H1 (cell line): ENCODE data around the gene PDGFD. TPM values are rescaled to one million over a fixed set of nuclear protein-coding genes. Genes with fewer than 3 reads are reported as not detected.

ENCODE experiments used
- CTCF ChIA-PET: fragments of 300-600 bp; sonication (Branson Sonifier 250); formaldehyde crosslinking; loops from one replicate; lab custom pipeline; 2021; ENCODE audit not compliant: partially characterized antibody; lab: Charles Lee
- POLR2A ChIA-PET: fragments of 300-600 bp; sonication (Branson Sonifier 250); formaldehyde crosslinking; loops from one replicate; lab custom pipeline; 2021; ENCODE audit warnings: inconsistent platforms; ENCODE audit not compliant: partially characterized antibody; lab: Charles Lee
- DNase-seq, 2 experiments: peaks; one replicate each; pipeline versions ENCODE4 v3.0.0 to v3.0.0-alpha.2; 2010 to 2022; ENCODE audit warnings: low spot score in 2 of 2, low read depth in 1 of 2, mixed read lengths in 1 of 2
- FAIRE-seq: peaks from 2 replicates; lab custom pipeline; 2011; peaks lifted over from hg19 to GRCh38; lab: Jason Lieb, UNC
- H2AFZ ChIP-seq: 2 replicates; pipeline ENCODE4 v1.8.1; 2012; ENCODE audit warnings: low read length, inconsistent platforms
- H2AK5ac ChIP-seq: 2 replicates; pipeline ENCODE4 v1.6.1; 2013; ENCODE audit warnings: low read depth, low read length
- H2BK120ac ChIP-seq: replicated peaks from 2 replicates; pipeline ENCODE3; 2013; ENCODE audit warnings: low read depth, low read length, inconsistent platforms
- H2BK12ac ChIP-seq: 2 replicates; pipeline ENCODE4 v1.6.1; 2013; ENCODE audit warnings: low read depth, low read length
- H2BK15ac ChIP-seq: 2 replicates; pipeline ENCODE4 v1.6.1; 2013; ENCODE audit warnings: low read length
- H2BK20ac ChIP-seq: 2 replicates; pipeline ENCODE4 v1.6.1; 2013; ENCODE audit warnings: low read length
- H2BK5ac ChIP-seq: 2 replicates; pipeline ENCODE4 v1.6.1; 2013; ENCODE audit warnings: low read depth, low read length
- H3K14ac ChIP-seq: 2 replicates; pipeline ENCODE4 v1.6.1; 2013; ENCODE audit warnings: inconsistent platforms; ENCODE audit not compliant: insufficient read length
- H3K18ac ChIP-seq: 2 replicates; pipeline ENCODE4 v1.6.1; 2013; ENCODE audit warnings: low read length; ENCODE audit errors: extremely low read depth
- H3K23ac ChIP-seq: 2 replicates; pipeline ENCODE4 v1.6.1; 2013; ENCODE audit warnings: inconsistent platforms; ENCODE audit not compliant: insufficient read length
- H3K23me2 ChIP-seq: 2 replicates; pipeline ENCODE4 v1.6.1; 2013; ENCODE audit warnings: low read depth, low read length
- H3K27ac ChIP-seq: 2 replicates; pipeline ENCODE4 v1.6.1; 2011; ENCODE audit warnings: low read depth, low read length, inconsistent platforms
- H3K27me3 ChIP-seq, 4 experiments: replicated peaks in 1 of 4; 1 replicate in 1 of 4; 2 replicates in 3 of 4; pipeline versions ENCODE4 v1.6.1 to v1.8.1; 2011 to 2013; ENCODE audit warnings: low read length in 3 of 4, mild to moderate bottlenecking in 3 of 4, inconsistent platforms in 2 of 4, mixed read lengths in 2 of 4, moderate library complexity in 1 of 4; ENCODE audit not compliant: control insufficient read depth in 3 of 4, insufficient read depth in 3 of 4; ENCODE audit errors: extremely low read depth in 1 of 4
- H3K36me3 ChIP-seq, 4 experiments: 2 replicates each; pipeline versions ENCODE4 v1.6.1 to v1.8.1; 2011 to 2013; ENCODE audit warnings: mild to moderate bottlenecking in 4 of 4, low read length in 3 of 4, moderate library complexity in 2 of 4, control low read depth in 1 of 4, inconsistent platforms in 1 of 4; ENCODE audit not compliant: insufficient read depth in 4 of 4, control insufficient read depth in 2 of 4
- H3K4ac ChIP-seq: replicated peaks from 2 replicates; pipeline ENCODE3; 2013; ENCODE audit warnings: low read length, low read depth, mixed read lengths, inconsistent platforms; ENCODE audit not compliant: insufficient read length
- H3K4me1 ChIP-seq, 4 experiments: replicated peaks in 1 of 4; 1 replicate in 1 of 4; 2 replicates in 3 of 4; pipeline versions ENCODE4 v1.6.1 to v1.8.1; 2011 to 2013; ENCODE audit warnings: low read length in 3 of 4, inconsistent platforms in 2 of 4, mixed read lengths in 1 of 4; ENCODE audit not compliant: insufficient read depth in 4 of 4, control insufficient read depth in 3 of 4
- H3K4me2 ChIP-seq, 2 experiments: 2 replicates each; pipeline versions ENCODE4 v1.6.1 to v1.8.1; 2011 to 2013; ENCODE audit warnings: low read depth in 2 of 2, low read length in 2 of 2, control low read depth in 1 of 2, inconsistent platforms in 1 of 2, mild to moderate bottlenecking in 1 of 2; ENCODE audit not compliant: insufficient read depth in 1 of 2
- H3K4me3 ChIP-seq, 4 experiments: fragments of 200-600, 300-600 bp in 1 of 4; sonication (generic), shearing (Covaris generic), sonication (Bioruptor Twin) in 1 of 4; 2 replicates each; pipeline versions ENCODE4 v1.5.1 to v1.8.1; 2011 to 2016; ENCODE audit warnings: low read length in 4 of 4, low read depth in 3 of 4, control low read depth in 2 of 4, inconsistent platforms in 2 of 4, mild to moderate bottlenecking in 2 of 4, mixed read lengths in 1 of 4, moderate library complexity in 1 of 4; ENCODE audit not compliant: insufficient read depth in 2 of 4; ENCODE audit errors: extremely low read depth in 1 of 4
- H3K56ac ChIP-seq: replicated peaks from 2 replicates; pipeline ENCODE3; 2013; ENCODE audit warnings: low read depth, mild to moderate bottlenecking, mixed read lengths, low read length, inconsistent platforms; ENCODE audit not compliant: insufficient read length
- H3K79me1 ChIP-seq: 2 replicates; pipeline ENCODE4 v1.6.1; 2013; ENCODE audit warnings: low read depth, low read length, control low read depth
- H3K79me2 ChIP-seq, 2 experiments: 2 replicates each; pipeline versions ENCODE4 v1.6.1 to v1.8.1; 2012 to 2013; ENCODE audit warnings: low read length in 2 of 2, mild to moderate bottlenecking in 2 of 2, inconsistent platforms in 1 of 2; ENCODE audit not compliant: insufficient read depth in 2 of 2, control insufficient read depth in 1 of 2
- H3K9ac ChIP-seq, 4 experiments: replicated peaks in 1 of 4; 1 replicate in 1 of 4; 2 replicates in 3 of 4; pipeline versions ENCODE4 v1.6.1 to v1.8.1; 2011 to 2013; ENCODE audit warnings: low read depth in 3 of 4, low read length in 3 of 4, control low read depth in 2 of 4, mild to moderate bottlenecking in 2 of 4, moderate library complexity in 2 of 4, inconsistent platforms in 1 of 4; ENCODE audit errors: extremely low read depth in 1 of 4
- H3K9me3 ChIP-seq, 2 experiments: 2 replicates each; pipeline versions ENCODE4 v1.6.1 to v1.8.1; 2012 to 2013; ENCODE audit warnings: mild to moderate bottlenecking in 2 of 2, moderate library complexity in 2 of 2, control low read depth in 1 of 2, inconsistent platforms in 1 of 2, low read depth in 1 of 2, low read length in 1 of 2, mixed read lengths in 1 of 2; ENCODE audit not compliant: insufficient read depth in 2 of 2
- H4K20me1 ChIP-seq, 2 experiments: replicated peaks in 1 of 2; 2 replicates each; pipeline versions ENCODE3 to v1.8.1; 2011 to 2013; ENCODE audit warnings: inconsistent platforms in 2 of 2, low read length in 2 of 2, mild to moderate bottlenecking in 1 of 2; ENCODE audit not compliant: insufficient read depth in 2 of 2, control insufficient read depth in 1 of 2
- H4K5ac ChIP-seq: 2 replicates; pipeline ENCODE4 v1.6.1; 2013; ENCODE audit warnings: low read length, low read depth, mixed read lengths, inconsistent platforms; ENCODE audit not compliant: insufficient read length
- H4K8ac ChIP-seq: 2 replicates; pipeline ENCODE4 v1.8.0; 2013; ENCODE audit warnings: mild to moderate bottlenecking, moderate library complexity, low read length, inconsistent platforms; ENCODE audit not compliant: insufficient read depth; ENCODE audit errors: extremely low read depth
- H4K91ac ChIP-seq: replicated peaks from 2 replicates; pipeline ENCODE3; 2013; ENCODE audit warnings: low read length, mixed read lengths, inconsistent platforms; ENCODE audit not compliant: insufficient read length
- PHF8 ChIP-seq: fragments of 200-600 bp; sonication (generic); conservative IDR thresholded peaks from 2 replicates; pipeline ENCODE4 v1.7.1; 2012; ENCODE audit warnings: low read depth, mild to moderate bottlenecking, inconsistent platforms, low read length, moderate library complexity
- RXRA ChIP-seq: IDR thresholded peaks from 2 replicates; pipeline ENCODE4 v1.6.1; 2011; ENCODE audit warnings: low read depth, mild to moderate bottlenecking, low read length, moderate library complexity; ENCODE audit not compliant: insufficient read depth
- WGBS, 2 experiments: shearing (Covaris generic) in 1 of 2; methylation state at CpG; one replicate each; pipeline versions ENCODE4 v1.1.6 to v1.1.7; 2013 to 2015; ENCODE audit warnings: low lambda C conversion rate in 2 of 2, mixed read lengths in 2 of 2, inconsistent platforms in 1 of 2, low coverage in 1 of 2, missing lambda C conversion rate in 1 of 2; ENCODE audit not compliant: insufficient replicate concordance in 2 of 2, insufficient coverage in 1 of 2, insufficient read length in 1 of 2; ENCODE audit errors: extremely low coverage in 1 of 2, missing lambda C conversion rate in 1 of 2; 5-methylcytosine and 5-hydroxymethylcytosine counted together
- polyA plus RNA-seq, 7 experiments: library from polyadenylated mRNA; depleted of rRNA in 3 of 7; stranded (reverse) in 5 of 7; unstranded in 2 of 7; fragments of >200 nt in 5 of 7; fragments of 200-250 nt in 2 of 7; gene quantifications; 1 replicate in 5 of 7; 2 replicates in 1 of 7; 4 replicates in 1 of 7; pipeline versions ENCODE4 v1.2.1 to v1.2.3, GENCODE V29; 2011 to 2013; ENCODE audit warnings: missing spikeins in 2 of 7, mixed read lengths in 2 of 7
- total RNA-seq: library from RNA; stranded (reverse); fragmentation: NEBNext Ultra II Directional; extraction: Animal tissue kit (Norgen Biotek cat#: 25700); gene quantifications from 2 replicates; pipeline ENCODE4 v1.2.1, GENCODE V29; 2021

PDGFD gene
- total and polyA plus RNA-seq, 2 of the 8 experiments (the other 6 are each of a cell fraction or from before 2014, with no cell fraction given): 1.1 to 3.9 TPM

DNA sequence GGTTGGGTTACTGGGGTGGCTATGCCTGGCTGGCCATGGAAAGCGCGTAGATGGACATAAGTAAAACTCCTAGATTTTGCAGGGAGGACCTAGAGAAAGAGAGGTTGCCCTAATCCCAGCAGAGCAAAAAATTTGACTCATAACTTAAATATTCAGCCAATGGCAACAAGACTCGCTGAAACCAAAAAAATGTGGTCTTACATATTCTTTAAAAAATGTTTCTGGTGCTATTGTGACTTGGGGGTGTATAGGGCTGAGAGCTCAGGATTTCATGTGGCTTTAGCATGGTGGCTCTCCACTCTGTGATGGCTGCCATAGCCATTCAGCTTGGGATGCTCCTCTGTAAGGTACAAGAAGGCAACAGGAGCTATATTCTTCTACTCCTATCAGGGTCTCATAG lies 27.2 kb upstream of the PDGFD start:
- H3K36me3 ChIP-seq: no peaks in the 10 kb centered on the region
- H3K56ac ChIP-seq: no peak overlapping the region
- no peaks in the 10 kb centered on the region for H4K20me1 ChIP-seq
- no peak overlapping the region for H2BK20ac ChIP-seq
- H4K5ac ChIP-seq: no peak overlapping the region
- WGBS, 2 experiments: 92% methylated on average over 3 of the region's 3 CpGs; no CpG with 5 or more reads in 1 of the 2 experiments
- H4K91ac ChIP-seq: no peak overlapping the region
- no peak for FAIRE-seq
- H3K4ac ChIP-seq: no peak overlapping the region
- H3K79me2 ChIP-seq: no peaks in the 10 kb centered on the region
- H3K18ac ChIP-seq: no peak overlapping the region
- TF ChIP-seq RXRA (no peak), PHF8 (no peak)
- no peak overlapping the region for H2BK12ac ChIP-seq
- H2AK5ac ChIP-seq: no peak overlapping the region
- no peaks in the 10 kb centered on the region for H3K4me1 ChIP-seq
- H3K23ac ChIP-seq: no peak overlapping the region
- peaks cover 0 to 4% of the 10 kb centered on the region in 2 experiments; a peak in 1 of 4 replicates for H3K9me3 ChIP-seq
- H4K8ac ChIP-seq: no peak overlapping the region
- H3K23me2 ChIP-seq: no peaks in the 10 kb centered on the region
- H3K4me2 ChIP-seq: no peak overlapping the region
- H3K4me3 ChIP-seq: no peak overlapping the region
- no peak overlapping the region for H3K14ac ChIP-seq
- no peak overlapping the region for H2BK15ac ChIP-seq
- no peak overlapping the region for H3K9ac ChIP-seq
- POLR2A ChIA-PET: no interaction called here
- no peak overlapping the region for H2AFZ ChIP-seq
- no peak for DNase-seq
- no peaks in the 10 kb centered on the region for H3K27me3 ChIP-seq
- H2BK5ac ChIP-seq: no peak overlapping the region
- H3K79me1 ChIP-seq: no peaks in the 10 kb centered on the region
- no peak overlapping the region for H2BK120ac ChIP-seq
- no peak overlapping the region for H3K27ac ChIP-seq
- CTCF ChIA-PET: interaction anchor here (2.1 kb wide), 1 partner anchor 509 kb away, joined by 4 read pairs; no protein-coding TSS in a partner anchor
